GM23338 (cell line): ENCODE results near the gene ATRIP. TPM values are rescaled to one million over a fixed set of nuclear protein-coding genes. Genes with fewer than 3 reads are reported as not detected.
A peak's percentile ranks its signal among the peaks of the same experiment; 100 is the strongest.

ENCODE experiments used
- ATAC-seq: fragments of 200-7000 bp; cut with Tn5 transposase; 3 replicates; pipeline ENCODE4 v1.9.1; 2020
- DNase-seq: peaks from one replicate; pipeline ENCODE4 v3.0.0-alpha.2; 2015; ENCODE audit warnings: low spot score
- H2AFZ ChIP-seq: fragments of 200-600 bp; sonication (generic); 2 replicates; pipeline ENCODE4 v1.8.0; 2016; ENCODE audit warnings: antibody characterized with exemption, mild to moderate bottlenecking, moderate library complexity
- H3F3A ChIP-seq: fragments of 200-600 bp; sonication (generic); replicated peaks from 2 replicates; pipeline ENCODE4 v1.8.0; 2017; ENCODE audit warnings: antibody characterized with exemption, mixed run types, low read depth
- H3K27ac ChIP-seq: fragments of 200-600 bp; sonication (generic); 2 replicates; pipeline ENCODE4 v1.6.1; 2016; ENCODE audit warnings: low read depth
- H3K27me3 ChIP-seq: fragments of 200-600 bp; sonication (generic); 2 replicates; pipeline ENCODE4 v1.8.0; 2016; ENCODE audit warnings: mild to moderate bottlenecking, mixed run types, moderate library complexity; ENCODE audit not compliant: insufficient read depth
- H3K36me3 ChIP-seq: fragments of 200-600 bp; sonication (generic); 2 replicates; pipeline ENCODE4 v1.8.0; 2016; ENCODE audit warnings: mild to moderate bottlenecking; ENCODE audit not compliant: insufficient read depth
- H3K4me1 ChIP-seq: fragments of 200-600 bp; sonication (generic); 2 replicates; pipeline ENCODE4 v1.8.0; 2016; ENCODE audit warnings: mild to moderate bottlenecking, moderate library complexity; ENCODE audit not compliant: insufficient read depth
- H3K4me2 ChIP-seq: fragments of 200-600 bp; sonication (generic); 2 replicates; pipeline ENCODE4 v1.7.1; 2017; ENCODE audit warnings: mixed run types
- H3K4me3 ChIP-seq: fragments of 200-600 bp; sonication (generic); 2 replicates; pipeline ENCODE4 v1.6.1; 2016; ENCODE audit warnings: mixed run types
- H3K79me2 ChIP-seq: fragments of 200-600 bp; sonication (generic); replicated peaks from 2 replicates; pipeline ENCODE4 v1.8.0; 2017; ENCODE audit warnings: mild to moderate bottlenecking; ENCODE audit not compliant: insufficient read depth
- H3K9me2 ChIP-seq: fragments of 200-600 bp; sonication (generic); 2 replicates; pipeline ENCODE4 v1.8.0; 2017; ENCODE audit not compliant: insufficient read depth
- H4K20me1 ChIP-seq: fragments of 200-600 bp; sonication (generic); replicated peaks from 2 replicates; pipeline ENCODE4 v1.8.0; 2017; ENCODE audit warnings: mild to moderate bottlenecking; ENCODE audit not compliant: insufficient read depth
- H3K27ac Mint-ChIP-seq: 2 replicates; pipeline ENCODE4 v1.8.0; 2020; ENCODE audit warnings: inconsistent platforms, mild to moderate bottlenecking, moderate library complexity, mixed read lengths
- H3K27me3 Mint-ChIP-seq: 3 replicates; pipeline ENCODE4 v1.8.0; 2022; ENCODE audit warnings: low read depth, mild to moderate bottlenecking, moderate library complexity, mixed read lengths, inconsistent platforms; ENCODE audit not compliant: insufficient read depth, poor library complexity
- H3K36me3 Mint-ChIP-seq: 3 replicates; pipeline ENCODE4 v1.8.0; 2021; ENCODE audit warnings: low read depth, mild to moderate bottlenecking, inconsistent platforms, moderate library complexity, mixed read lengths
- H3K4me1 Mint-ChIP-seq: 3 replicates; pipeline ENCODE4 v1.8.0; 2020; ENCODE audit warnings: mild to moderate bottlenecking, inconsistent platforms, mixed read lengths
- H3K4me3 Mint-ChIP-seq: 3 replicates; pipeline ENCODE4 v1.8.0; 2021; ENCODE audit warnings: moderate library complexity, mild to moderate bottlenecking, inconsistent platforms, mixed read lengths
- H3K9me3 Mint-ChIP-seq: 3 replicates; pipeline ENCODE4 v1.8.0; 2020; ENCODE audit warnings: moderate library complexity, mild to moderate bottlenecking, inconsistent platforms, mixed read lengths
- CREB1 ChIP-seq: fragments of 250-450 bp; sonication (Bioruptor Pico); IDR thresholded peaks from 2 replicates; pipeline ENCODE4 v1.5.0; 2020; ENCODE audit warnings: low read depth, mild to moderate bottlenecking, moderate library complexity
- EZH2 ChIP-seq: fragments of 200-600 bp; sonication (generic); IDR thresholded peaks from one replicate; pipeline ENCODE4 v1.8.0; 2017; ENCODE audit warnings: antibody characterized with exemption, mild to moderate bottlenecking, low read depth; ENCODE audit not compliant: unreplicated experiment
- EZH2phosphoT487 ChIP-seq: fragments of 200-600 bp; sonication (generic); IDR thresholded peaks from one replicate; pipeline ENCODE4 v1.8.1; 2018; ENCODE audit warnings: antibody characterized with exemption; ENCODE audit not compliant: unreplicated experiment
- JUNB ChIP-seq: IDR thresholded peaks from one replicate; pipeline ENCODE4 v1.6.1; 2016; ENCODE audit warnings: antibody characterized with exemption; ENCODE audit not compliant: unreplicated experiment
- NANOG ChIP-seq: IDR thresholded peaks from 2 replicates; pipeline ENCODE4 v1.6.1; 2016; ENCODE audit warnings: antibody characterized with exemption, borderline replicate concordance
- POLR2AphosphoS5 ChIP-seq: IDR thresholded peaks from 2 replicates; pipeline ENCODE4 v1.6.1; 2016; ENCODE audit warnings: antibody characterized with exemption, low read depth
- ZNF114 ChIP-seq: fragments of 250-450 bp; sonication (Bioruptor Pico); IDR thresholded peaks from 2 replicates; pipeline ENCODE4 v1.5.0; 2020; ENCODE audit warnings: mild to moderate bottlenecking, moderate library complexity
- ZNF331 ChIP-seq: fragments of 250-450 bp; sonication (Bioruptor Pico); IDR thresholded peaks from 2 replicates; pipeline ENCODE4 v1.5.0; 2020; ENCODE audit warnings: low read depth, mild to moderate bottlenecking, moderate library complexity
- polyA plus RNA-seq: library from polyadenylated mRNA; unstranded; fragments of >200 nt; fragmentation: Nextera tagmentation; extraction: Ambion mirVana; gene quantifications from 2 replicates; pipeline ENCODE4 v1.2.1, GENCODE V29; 2016
- total RNA-seq: library from RNA; depleted of rRNA; stranded (reverse); fragments of >200 nt; shearing (Covaris generic); gene quantifications from 2 replicates; pipeline ENCODE4 v1.2.3, GENCODE V29; 2014
- TF ChIP-seq, protein P1 (sequence below): fragments of 250-450 bp; sonication (Bioruptor Pico); IDR thresholded peaks from 2 replicates; pipeline ENCODE4 v1.5.0; 2020; ENCODE audit warnings: mild to moderate bottlenecking, moderate library complexity
- TF ChIP-seq, protein P2 (sequence below): IDR thresholded peaks from 2 replicates; pipeline ENCODE4 v1.6.1; 2016; ENCODE audit warnings: antibody characterized with exemption
- TF ChIP-seq, protein P3 (sequence below), 2 experiments: fragments of 200-600 bp in 1 of 2; sonication (generic) in 1 of 2; conservative IDR thresholded peaks; 2 replicates each; pipeline versions ENCODE4 v1.5.1 to v1.6.1; 2016 to 2017; ENCODE audit warnings: antibody characterized with exemption in 2 of 2, low read depth in 2 of 2, mild to moderate bottlenecking in 2 of 2, moderate library complexity in 1 of 2
- TF ChIP-seq, protein P4 (sequence below): IDR thresholded peaks from one replicate; pipeline ENCODE4 v1.6.1; 2018; ENCODE audit warnings: antibody characterized with exemption; ENCODE audit not compliant: unreplicated experiment

ATRIP gene
- total and polyA plus RNA-seq, 2 experiments from 2014 or later, result 5.8 to 17.3 TPM

DNA sequence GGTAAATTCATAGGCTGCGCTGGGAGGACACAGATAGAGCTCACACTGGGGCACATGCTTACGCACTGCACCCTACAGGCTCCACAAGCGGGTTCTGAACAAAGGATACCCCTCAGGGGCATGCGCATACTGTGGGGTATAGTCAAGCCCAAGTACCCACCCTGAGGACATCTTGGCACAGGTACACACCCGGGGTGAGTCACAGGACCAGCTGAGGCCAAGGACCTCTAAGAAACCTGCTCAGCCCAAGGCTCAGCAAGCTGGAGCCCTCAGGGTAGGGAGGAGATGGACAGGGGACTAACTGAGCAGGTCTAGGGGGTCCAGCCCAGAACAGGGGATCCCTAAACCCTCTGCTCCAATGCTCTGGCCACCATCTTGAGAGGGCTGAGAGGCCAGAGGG, 54.1 kb downstream of the ATRIP start (continued):
- TF ChIP-seq, protein P1, sequence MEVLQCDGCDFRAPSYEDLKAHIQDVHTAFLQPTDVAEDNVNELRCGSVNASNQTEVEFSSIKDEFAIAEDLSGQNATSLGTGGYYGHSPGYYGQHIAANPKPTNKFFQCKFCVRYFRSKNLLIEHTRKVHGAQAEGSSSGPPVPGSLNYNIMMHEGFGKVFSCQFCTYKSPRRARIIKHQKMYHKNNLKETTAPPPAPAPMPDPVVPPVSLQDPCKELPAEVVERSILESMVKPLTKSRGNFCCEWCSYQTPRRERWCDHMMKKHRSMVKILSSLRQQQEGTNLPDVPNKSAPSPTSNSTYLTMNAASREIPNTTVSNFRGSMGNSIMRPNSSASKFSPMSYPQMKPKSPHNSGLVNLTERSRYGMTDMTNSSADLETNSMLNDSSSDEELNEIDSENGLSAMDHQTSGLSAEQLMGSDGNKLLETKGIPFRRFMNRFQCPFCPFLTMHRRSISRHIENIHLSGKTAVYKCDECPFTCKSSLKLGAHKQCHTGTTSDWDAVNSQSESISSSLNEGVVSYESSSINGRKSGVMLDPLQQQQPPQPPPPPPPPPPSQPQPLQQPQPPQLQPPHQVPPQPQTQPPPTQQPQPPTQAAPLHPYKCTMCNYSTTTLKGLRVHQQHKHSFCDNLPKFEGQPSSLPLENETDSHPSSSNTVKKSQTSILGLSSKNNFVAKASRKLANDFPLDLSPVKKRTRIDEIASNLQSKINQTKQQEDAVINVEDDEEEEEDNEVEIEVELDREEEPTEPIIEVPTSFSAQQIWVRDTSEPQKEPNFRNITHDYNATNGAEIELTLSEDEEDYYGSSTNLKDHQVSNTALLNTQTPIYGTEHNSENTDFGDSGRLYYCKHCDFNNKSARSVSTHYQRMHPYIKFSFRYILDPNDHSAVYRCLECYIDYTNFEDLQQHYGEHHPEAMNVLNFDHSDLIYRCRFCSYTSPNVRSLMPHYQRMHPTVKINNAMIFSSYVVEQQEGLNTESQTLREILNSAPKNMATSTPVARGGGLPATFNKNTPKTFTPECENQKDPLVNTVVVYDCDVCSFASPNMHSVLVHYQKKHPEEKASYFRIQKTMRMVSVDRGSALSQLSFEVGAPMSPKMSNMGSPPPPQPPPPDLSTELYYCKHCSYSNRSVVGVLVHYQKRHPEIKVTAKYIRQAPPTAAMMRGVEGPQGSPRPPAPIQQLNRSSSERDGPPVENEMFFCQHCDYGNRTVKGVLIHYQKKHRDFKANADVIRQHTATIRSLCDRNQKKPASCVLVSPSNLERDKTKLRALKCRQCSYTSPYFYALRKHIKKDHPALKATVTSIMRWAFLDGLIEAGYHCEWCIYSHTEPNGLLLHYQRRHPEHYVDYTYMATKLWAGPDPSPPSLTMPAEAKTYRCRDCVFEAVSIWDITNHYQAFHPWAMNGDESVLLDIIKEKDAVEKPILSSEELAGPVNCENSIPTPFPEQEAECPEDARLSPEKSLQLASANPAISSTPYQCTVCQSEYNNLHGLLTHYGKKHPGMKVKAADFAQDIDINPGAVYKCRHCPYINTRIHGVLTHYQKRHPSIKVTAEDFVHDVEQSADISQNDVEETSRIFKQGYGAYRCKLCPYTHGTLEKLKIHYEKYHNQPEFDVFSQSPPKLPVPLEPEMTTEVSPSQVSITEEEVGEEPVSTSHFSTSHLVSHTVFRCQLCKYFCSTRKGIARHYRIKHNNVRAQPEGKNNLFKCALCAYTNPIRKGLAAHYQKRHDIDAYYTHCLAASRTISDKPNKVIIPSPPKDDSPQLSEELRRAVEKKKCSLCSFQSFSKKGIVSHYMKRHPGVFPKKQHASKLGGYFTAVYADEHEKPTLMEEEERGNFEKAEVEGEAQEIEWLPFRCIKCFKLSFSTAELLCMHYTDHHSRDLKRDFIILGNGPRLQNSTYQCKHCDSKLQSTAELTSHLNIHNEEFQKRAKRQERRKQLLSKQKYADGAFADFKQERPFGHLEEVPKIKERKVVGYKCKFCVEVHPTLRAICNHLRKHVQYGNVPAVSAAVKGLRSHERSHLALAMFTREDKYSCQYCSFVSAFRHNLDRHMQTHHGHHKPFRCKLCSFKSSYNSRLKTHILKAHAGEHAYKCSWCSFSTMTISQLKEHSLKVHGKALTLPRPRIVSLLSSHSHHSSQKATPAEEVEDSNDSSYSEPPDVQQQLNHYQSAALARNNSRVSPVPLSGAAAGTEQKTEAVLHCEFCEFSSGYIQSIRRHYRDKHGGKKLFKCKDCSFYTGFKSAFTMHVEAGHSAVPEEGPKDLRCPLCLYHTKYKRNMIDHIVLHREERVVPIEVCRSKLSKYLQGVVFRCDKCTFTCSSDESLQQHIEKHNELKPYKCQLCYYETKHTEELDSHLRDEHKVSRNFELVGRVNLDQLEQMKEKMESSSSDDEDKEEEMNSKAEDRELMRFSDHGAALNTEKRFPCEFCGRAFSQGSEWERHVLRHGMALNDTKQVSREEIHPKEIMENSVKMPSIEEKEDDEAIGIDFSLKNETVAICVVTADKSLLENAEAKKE (CRISPR knock-in tag), result no peak
- TF ChIP-seq JUNB, result no peak
- no peak for TF ChIP-seq EZH2
- TF ChIP-seq, protein P2, sequence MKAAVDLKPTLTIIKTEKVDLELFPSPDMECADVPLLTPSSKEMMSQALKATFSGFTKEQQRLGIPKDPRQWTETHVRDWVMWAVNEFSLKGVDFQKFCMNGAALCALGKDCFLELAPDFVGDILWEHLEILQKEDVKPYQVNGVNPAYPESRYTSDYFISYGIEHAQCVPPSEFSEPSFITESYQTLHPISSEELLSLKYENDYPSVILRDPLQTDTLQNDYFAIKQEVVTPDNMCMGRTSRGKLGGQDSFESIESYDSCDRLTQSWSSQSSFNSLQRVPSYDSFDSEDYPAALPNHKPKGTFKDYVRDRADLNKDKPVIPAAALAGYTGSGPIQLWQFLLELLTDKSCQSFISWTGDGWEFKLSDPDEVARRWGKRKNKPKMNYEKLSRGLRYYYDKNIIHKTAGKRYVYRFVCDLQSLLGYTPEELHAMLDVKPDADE, result no peak

GRCh38 chr3:48501196-48501595, 54.7 kb downstream of the ATRIP start:
- Histone ChIP-seq H3K79me2 (peaks cover 5% of the 10 kb centered on the region; the same call in 1 of the 2 replicates), H3F3A (no peaks in the 10 kb centered on the region), H2AFZ (no peak overlapping the region), H3K36me3 (peaks cover 7% of the 10 kb centered on the region; the same call in 1 of the 2 replicates), H4K20me1 (no peaks in the 10 kb centered on the region), H3K4me2 (no peak overlapping the region), H3K4me1 (peaks cover 18% of the 10 kb centered on the region), H3K27me3 (no peaks in the 10 kb centered on the region), H3K9me2 (no peaks in the 10 kb centered on the region), H3K27ac (no peak overlapping the region), H3K4me3 (no peak overlapping the region)
- TF ChIP-seq, protein P3, sequence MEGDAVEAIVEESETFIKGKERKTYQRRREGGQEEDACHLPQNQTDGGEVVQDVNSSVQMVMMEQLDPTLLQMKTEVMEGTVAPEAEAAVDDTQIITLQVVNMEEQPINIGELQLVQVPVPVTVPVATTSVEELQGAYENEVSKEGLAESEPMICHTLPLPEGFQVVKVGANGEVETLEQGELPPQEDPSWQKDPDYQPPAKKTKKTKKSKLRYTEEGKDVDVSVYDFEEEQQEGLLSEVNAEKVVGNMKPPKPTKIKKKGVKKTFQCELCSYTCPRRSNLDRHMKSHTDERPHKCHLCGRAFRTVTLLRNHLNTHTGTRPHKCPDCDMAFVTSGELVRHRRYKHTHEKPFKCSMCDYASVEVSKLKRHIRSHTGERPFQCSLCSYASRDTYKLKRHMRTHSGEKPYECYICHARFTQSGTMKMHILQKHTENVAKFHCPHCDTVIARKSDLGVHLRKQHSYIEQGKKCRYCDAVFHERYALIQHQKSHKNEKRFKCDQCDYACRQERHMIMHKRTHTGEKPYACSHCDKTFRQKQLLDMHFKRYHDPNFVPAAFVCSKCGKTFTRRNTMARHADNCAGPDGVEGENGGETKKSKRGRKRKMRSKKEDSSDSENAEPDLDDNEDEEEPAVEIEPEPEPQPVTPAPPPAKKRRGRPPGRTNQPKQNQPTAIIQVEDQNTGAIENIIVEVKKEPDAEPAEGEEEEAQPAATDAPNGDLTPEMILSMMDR (conservative IDR thresholded peaks at IDR 0.05; ENCODE audit: low read depth in 2 of 2), result no peak
- TF ChIP-seq EZH2phosphoT487 (no peak), ZNF331 (CRISPR knock-in tag) (no peak), ZNF114 (CRISPR knock-in tag) (no peak), POLR2AphosphoS5 (no peak), NANOG (no peak), CREB1 (CRISPR knock-in tag) (no peak)
- TF ChIP-seq, protein P4, sequence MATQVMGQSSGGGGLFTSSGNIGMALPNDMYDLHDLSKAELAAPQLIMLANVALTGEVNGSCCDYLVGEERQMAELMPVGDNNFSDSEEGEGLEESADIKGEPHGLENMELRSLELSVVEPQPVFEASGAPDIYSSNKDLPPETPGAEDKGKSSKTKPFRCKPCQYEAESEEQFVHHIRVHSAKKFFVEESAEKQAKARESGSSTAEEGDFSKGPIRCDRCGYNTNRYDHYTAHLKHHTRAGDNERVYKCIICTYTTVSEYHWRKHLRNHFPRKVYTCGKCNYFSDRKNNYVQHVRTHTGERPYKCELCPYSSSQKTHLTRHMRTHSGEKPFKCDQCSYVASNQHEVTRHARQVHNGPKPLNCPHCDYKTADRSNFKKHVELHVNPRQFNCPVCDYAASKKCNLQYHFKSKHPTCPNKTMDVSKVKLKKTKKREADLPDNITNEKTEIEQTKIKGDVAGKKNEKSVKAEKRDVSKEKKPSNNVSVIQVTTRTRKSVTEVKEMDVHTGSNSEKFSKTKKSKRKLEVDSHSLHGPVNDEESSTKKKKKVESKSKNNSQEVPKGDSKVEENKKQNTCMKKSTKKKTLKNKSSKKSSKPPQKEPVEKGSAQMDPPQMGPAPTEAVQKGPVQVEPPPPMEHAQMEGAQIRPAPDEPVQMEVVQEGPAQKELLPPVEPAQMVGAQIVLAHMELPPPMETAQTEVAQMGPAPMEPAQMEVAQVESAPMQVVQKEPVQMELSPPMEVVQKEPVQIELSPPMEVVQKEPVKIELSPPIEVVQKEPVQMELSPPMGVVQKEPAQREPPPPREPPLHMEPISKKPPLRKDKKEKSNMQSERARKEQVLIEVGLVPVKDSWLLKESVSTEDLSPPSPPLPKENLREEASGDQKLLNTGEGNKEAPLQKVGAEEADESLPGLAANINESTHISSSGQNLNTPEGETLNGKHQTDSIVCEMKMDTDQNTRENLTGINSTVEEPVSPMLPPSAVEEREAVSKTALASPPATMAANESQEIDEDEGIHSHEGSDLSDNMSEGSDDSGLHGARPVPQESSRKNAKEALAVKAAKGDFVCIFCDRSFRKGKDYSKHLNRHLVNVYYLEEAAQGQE, result no peak
- no peak for DNase-seq
- Mint-ChIP-seq H3K4me1 (peaks cover 20% of the 10 kb centered on the region), H3K27ac (peak overlapping the region; percentile 62), H3K27me3 (peaks cover 15% of the 10 kb centered on the region), H3K4me3 (no peak overlapping the region), H3K36me3 (peaks cover 28% of the 10 kb centered on the region), H3K9me3 (peaks cover 7% of the 10 kb centered on the region; the same call in 2 of the 3 replicates)
- ATAC-seq, result no peak
